Astrocyte of the cerebellum (primary cell): Measurements from ENCODE around the gene STAMBPL1.

Source experiments
- DNase-seq: peaks from one replicate; pipeline ENCODE4 v3.0.0-alpha.2; 2011; ENCODE audit warnings: low read depth
- H3K4me3 ChIP-seq: 2 replicates; pipeline ENCODE4 v1.5.1; 2011; ENCODE audit warnings: mild to moderate bottlenecking, low read depth, low read length, moderate library complexity
- CTCF ChIP-seq: IDR thresholded peaks from 2 replicates; pipeline ENCODE4 v1.5.1; 2012; ENCODE audit warnings: low read length, low read depth, moderate library complexity, mild to moderate bottlenecking; ENCODE audit errors: missing control alignments
- in situ Hi-C: cut with HindIII; loops from 2 replicates; pipeline ENCODE4 v1.10.0; 2017; ENCODE audit warnings: low sequenced_read_pairs

The STAMBPL1 gene

DNA sequence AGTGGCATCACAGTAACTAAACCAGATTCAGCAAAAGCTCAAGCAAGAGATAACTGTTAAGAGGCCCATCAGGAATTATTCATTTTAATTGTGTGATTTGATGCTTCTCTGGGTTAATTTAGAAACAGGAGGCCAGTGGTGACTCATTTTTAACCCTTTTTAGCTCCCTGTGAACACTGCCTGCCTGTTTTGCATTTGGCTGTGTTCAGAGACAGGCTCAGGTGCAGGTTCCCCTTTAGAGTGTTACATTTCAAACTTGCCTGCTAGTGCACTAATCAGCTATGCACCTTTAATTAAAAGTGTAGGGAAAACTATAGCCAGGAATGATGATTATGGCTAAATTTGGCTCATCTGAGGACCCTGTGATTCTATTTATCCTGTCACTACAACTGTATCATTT lies 6.5 kb downstream of the STAMBPL1 start:
- in situ Hi-C loops, result no loop called here
- no peak for DNase-seq
- H3K4me3 ChIP-seq, result no peak overlapping the region
- no peak for TF ChIP-seq CTCF

DNA sequence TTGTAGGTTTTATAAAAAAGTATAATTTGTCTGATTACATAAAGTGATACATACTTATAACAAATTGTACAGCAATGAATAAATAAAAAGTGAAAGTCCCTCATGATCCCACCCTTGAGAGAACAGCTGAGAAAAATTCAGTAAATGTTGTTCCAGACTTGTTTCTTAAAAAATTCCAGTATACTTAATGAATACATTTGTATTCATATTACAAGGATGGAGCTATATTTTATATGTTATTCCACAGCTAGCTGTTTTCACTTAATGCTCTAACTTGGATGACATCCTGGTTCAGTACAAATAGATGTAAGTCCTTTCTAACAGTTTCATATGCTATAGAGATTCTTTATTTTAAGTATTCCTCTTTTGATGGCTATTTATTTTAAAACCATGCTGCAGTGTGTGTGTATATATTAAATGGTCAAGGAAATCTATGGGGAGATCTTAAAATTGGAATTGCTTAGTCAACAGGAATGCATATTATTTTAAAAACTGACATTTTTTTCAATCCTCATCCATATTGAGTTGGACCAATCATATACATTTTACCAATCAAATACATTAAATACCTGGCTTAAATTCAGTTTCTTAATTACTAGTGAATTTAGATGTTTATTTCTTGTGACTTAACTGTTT lies 8.9 kb downstream of the STAMBPL1 start:
- in situ Hi-C loops, result no loop called here
- DNase-seq, result no peak
- H3K4me3 ChIP-seq, result no peak overlapping the region
- TF ChIP-seq CTCF, result no peak

- in situ Hi-C loops, result no loop called here
- no peak for DNase-seq
- H3K4me3 ChIP-seq, result no peak overlapping the region
- TF ChIP-seq CTCF, result no peak
Observed at GRCh38 chr10:88889559-88890337, 9.7 kb downstream of the STAMBPL1 start.

GRCh38 chr10:88890681-88891381 lies 10.8 kb downstream of the STAMBPL1 start:
- in situ Hi-C loops, result no loop called here
- no peak for TF ChIP-seq CTCF
- H3K4me3 ChIP-seq, result no peak overlapping the region
- DNase-seq, result no peak

DNA sequence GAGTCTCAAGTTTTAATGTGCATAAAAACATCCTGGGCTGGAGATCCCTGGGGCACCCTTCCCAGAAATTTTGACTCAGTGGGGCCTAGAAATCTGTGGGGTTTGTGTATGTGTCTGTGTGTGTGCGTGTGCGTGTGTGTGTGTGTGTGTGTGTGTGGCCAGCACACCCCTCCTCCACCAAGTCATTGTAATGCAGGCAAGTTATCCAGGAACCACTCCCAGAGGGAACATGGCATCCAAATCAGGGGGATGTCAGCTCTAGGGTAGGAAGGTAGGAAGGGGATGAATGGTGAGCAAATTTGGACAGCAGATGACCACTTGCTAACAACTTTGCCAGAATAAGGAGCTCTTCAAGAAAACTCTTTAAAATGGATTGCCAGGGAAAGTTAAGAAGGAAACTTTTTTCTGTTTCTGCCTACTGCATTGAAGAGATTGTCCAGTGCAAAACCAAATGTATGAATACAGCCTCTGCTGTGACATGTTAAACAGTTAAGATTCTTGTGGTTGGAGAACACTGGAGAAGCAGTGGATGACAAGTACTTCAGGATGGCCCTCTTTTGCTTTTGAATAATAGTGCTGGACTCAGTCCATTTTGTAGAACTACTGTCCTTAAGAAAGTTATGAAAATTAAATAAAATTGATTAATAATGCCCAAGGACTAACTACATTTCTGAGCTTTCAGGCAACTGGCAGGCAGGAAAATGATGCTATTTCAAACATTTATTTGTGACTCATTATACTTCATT lies 12.3 kb downstream of the STAMBPL1 start:
- H3K4me3 ChIP-seq, result no peak overlapping the region
- DNase-seq, result peak; percentile 37
- TF ChIP-seq CTCF, result no peak
- in situ Hi-C loops, result no loop called here

DNA sequence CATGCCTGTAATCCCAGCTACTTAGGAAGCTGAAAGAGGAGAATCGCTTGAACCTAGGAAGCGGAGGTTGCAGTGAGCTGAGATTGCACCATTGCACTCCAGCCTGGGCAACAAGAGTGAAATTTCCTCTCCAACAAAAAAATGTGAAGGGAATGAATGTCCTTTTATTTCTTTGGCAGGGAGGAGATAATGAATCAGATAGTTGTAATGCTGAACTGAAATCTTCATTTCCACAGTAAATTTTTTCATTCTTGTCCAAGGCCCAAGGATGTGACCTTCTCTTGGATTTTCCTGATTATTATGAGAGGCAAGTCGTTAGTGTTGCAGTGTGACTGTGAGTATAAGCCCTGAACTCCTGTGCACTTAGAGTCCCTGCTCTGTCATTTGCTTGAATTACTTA lies 13.6 kb downstream of the STAMBPL1 start:
- no peak for DNase-seq
- no peak for TF ChIP-seq CTCF
- no peak overlapping the region for H3K4me3 ChIP-seq
- in situ Hi-C loops, result no loop called here
